GM19351 (cell line): ENCODE results near the gene MAGEA11.
A peak's percentile ranks its signal among the peaks of the same experiment; 100 is the strongest.
"Not testable (repeated sequence)": the region's sequence is repeated elsewhere in the genome, so short reads cannot be mapped to it uniquely, and the experiment has no call there.

Experiments
- ATAC-seq: cut with Tn5 transposase; IDR thresholded peaks from one replicate; pipeline ENCODE4 v1.9.1; 2021; ENCODE audit warnings: mild to moderate bottlenecking, moderate library complexity; ENCODE audit not compliant: unreplicated experiment

Gene MAGEA11

DNA sequence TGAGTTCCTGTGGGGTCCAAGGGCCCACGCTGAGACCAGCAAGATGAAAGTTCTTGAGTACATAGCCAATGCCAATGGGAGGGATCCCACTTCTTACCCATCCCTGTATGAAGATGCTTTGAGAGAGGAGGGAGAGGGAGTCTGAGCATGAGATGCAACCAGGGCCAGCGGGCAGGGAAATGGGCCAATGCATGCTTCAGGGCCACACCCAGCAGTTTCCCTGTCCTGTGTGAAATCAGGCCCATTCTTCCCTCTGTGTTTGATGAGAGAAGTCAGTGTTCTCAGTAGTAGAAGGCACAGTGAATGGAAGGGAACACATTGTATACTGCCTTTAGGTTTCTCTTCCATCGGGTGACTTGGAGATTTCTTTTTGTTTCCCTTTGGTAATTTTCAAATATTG is 4.8 kb downstream of the MAGEA11 start:
- ATAC-seq: no peak

DNA sequence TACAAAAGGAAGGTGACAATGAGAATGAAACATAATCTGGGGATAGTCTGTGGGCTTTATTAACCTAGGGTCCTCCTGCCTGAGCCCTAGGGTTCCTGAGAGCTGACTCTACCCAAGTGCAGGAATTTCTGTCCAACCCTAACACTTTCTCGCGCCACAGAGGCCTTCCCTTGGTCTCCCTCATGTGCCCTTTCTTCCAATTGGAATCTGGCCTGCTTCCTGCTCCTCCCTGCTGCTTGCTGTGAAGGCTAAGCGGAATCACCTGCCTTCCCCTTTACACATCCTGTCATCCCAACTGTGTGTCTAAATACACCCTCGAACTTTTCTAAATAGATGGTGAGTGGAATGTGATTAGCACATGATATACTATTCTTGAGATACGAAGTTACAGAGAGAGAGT is 5.9 kb downstream of the MAGEA11 start:
- no peak for ATAC-seq

DNA sequence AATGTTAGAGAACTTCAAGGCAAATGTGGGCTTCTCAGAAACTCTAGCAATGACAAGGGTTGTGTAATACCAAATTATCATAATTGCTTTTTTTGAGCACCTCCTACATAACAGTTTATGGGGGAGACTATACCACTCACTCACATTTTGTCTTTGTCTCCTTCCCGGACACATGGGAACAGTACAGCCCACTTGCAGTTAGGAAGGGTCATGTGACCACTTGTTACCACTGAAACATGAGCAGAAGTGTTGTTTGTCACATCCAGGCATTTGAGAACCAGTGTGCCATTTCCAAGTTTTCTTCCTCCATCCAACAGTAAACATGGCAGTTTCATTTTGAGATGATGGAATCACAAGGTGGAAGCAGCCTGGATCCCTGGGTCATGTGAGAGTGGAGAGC is 6.9 kb downstream of the MAGEA11 start:
- ATAC-seq: no peak

DNA sequence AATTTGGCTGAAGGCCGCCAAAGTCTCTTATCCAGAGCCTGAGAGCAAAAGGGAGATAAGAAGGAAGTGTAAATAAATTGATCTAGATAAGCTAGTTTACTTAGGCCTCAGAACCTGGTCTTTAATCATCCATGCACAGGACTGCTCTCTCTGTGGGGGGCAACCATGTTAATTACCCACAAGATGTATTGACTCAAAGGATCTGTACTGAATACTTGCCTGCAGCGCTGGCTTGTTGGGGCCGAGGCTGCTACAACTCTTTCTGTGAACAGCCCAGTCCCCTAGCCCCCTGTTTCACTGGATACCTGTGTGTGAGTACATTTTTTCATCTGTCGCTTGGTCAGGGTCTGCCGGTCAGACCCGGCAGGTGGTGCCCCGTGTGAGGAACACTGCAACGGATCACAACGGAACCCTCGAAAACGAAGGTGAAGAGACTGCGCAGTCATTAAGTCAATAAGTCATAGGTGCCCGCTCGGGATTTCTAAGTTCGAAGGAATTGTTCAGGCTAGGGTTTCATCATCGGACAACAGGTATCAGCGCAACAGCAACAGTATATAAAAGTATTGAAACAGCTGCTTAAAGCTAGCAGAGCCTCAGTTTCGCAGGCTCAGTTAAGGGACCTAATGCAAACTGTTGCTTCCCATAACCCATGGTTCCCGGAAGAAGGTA is 8.3 kb downstream of the MAGEA11 start:
- ATAC-seq: no peak

DNA sequence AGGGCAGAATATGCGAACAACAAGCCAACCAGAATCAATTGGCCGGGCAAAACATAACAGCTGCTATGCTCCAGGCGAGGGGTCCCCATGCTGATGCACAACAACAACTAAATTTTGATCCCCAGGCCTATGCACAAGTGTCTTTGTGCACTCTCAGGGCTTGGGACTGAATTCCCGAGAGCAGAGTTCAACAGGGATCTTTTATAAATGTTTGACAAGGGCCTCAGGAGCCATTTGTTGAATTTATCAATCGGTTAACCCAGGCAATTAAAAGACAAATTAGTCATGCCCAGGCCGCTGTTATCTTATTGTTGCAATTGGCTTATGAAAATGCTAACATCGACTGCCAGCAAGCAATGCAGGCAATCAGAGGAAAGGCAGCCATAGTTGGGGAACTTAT is 9.4 kb downstream of the MAGEA11 start:
- not testable (repeated sequence) for ATAC-seq

DNA sequence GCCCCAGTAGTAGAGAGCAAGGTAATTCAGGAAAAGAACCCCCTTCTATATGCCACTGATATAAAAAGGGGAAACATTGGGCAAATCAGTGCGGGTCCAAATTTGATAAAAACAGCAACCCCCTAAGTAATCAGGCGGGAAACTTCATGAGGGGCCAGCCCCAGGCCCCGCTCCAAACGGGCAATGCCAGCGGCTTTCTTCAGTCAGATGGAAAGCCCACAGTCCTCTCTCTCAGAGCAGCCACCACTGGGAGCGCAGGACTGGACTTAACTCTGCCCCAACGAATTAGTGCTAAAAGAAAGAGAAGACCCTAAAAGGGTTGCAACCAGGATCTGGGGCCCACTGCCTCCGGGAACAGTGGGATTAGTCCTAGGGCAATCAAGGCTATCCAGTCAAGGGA is 9.9 kb downstream of the MAGEA11 start:
- no peak for ATAC-seq

DNA sequence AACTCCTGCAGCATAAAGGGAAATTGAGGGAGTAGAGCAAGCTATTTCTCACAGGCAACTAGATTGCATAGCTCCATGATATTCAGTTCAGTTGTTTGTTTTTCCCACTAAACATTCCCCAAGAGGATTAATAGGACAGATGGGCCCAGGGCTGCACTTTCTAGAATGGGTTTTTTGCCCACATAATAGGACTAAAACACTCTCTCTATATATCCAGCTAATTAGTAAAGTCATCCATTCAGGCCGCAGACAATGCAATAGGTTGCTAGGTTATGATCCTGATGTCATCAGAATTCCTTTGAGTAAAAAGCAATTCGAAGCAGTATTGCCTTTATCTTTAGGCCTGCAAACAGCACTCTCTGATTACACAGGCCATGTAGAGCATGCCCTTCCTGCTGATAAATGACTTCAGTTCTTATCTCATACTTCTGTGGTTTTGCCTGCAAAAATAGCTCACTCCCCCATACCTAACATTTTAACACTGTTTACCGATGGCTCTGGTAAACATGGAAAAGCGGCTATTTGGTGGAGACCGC is 11.8 kb downstream of the MAGEA11 start:
- ATAC-seq: not testable (repeated sequence)

DNA sequence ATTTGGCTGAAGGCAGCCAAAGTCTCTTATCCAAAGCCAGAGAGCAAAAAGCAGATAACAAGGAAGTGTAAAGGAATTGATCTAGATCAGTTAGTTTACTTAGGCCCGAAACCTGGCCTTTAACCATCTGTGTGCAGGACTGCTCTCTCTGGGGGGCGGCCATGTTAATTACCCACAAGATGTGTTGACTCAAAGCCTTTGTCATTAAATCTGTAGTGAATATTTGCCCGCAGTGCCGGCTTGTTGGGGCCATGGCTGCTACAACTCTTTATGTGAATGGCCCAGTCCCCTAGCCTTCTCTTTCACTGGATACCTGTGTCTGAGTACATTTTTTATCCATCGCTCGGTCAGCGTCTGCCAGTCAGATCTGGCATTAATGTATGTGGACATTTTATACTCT is 15.4 kb downstream of the MAGEA11 start:
- ATAC-seq: not testable (repeated sequence)

DNA sequence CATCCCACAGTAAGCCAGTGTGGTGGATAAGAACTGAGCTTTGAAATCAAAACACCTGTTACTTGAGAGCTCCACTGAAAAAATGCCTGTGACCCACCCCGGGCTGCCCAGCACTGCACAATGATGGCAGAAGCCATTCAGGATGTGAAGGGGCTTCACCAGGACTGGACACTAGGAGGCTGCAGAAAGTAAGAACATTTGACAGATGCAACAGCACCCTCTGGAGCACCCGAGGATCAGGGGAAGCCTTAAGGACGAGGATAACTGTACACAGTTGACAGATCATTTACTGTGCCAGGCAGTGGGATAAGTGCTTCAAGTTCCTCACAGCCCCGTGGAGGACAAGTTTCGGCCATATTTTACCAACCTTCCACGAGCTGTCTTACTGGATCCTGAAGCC is 30.4 kb downstream of the MAGEA11 start:
- not testable (repeated sequence) for ATAC-seq

DNA sequence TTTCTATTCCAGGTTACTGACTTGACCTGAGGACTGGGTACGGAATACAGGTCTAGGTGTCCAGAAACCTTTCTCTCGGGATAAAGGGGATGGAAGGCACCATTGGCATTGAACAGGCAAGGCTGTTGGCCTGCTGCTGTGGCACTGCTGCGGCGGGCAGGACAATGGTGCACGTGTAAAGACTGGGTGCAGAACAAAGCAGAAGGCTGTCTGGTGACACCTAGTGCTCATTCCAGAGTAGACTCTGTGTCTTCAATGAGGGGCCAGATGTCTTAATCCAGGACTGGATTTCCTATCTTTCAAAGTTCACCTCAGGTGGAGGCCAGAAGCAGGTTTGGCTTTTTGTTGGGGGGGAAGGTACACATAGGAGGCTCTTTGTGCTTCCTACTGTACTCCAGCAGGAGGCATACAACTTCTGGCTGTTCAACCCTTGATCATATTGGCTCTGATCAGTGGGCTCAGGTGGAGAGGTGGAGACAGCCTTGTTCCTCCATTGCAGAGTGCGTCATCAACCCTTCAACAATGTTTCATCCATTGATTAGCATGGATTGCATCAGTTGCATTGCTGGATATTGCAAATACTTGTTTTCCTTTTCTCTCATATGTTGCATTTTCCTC is 34.6 kb downstream of the MAGEA11 start:
- peak; percentile 58 for ATAC-seq

DNA sequence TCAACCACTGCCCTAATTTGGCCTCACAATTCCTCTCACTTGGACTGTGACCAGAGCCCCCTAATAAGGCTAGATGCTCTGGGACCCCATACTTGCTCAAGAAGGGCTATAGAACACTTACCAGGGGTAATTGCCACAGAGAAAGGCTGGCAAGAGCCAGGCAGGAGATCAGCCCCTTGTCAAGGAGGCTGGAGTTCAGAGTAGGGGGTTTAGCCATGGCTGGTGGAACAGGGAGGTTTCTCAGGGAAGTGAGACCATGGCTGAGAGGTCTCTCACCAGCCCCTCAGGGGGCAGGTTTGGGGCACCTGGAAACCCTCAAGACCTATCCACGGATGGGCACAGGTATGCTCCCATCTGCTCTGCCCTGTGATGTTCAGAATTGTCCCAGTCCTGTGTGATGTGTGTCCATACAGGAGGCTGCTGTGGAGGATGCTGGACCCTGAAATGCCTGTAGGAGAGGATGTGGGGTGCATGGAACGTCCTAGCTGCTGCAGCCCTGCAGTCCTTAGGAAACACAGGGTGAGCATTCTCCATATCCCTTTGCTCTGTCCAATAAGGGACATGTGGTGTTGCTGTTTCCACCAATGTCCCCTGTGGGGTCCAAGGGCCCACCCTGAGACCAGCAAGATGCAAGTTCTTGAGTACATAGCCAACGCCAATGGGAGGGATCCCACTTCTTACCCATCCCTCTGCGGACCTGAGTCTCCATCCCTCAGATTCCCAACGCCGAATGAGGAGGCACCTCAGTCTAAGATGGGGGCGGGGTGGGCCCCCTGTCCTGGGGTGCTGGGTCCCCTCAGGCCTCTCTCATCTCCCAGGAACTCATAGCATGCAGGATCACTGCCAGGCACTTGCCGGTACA is 45.6 kb downstream of the MAGEA11 start:
- ATAC-seq: no peak

DNA sequence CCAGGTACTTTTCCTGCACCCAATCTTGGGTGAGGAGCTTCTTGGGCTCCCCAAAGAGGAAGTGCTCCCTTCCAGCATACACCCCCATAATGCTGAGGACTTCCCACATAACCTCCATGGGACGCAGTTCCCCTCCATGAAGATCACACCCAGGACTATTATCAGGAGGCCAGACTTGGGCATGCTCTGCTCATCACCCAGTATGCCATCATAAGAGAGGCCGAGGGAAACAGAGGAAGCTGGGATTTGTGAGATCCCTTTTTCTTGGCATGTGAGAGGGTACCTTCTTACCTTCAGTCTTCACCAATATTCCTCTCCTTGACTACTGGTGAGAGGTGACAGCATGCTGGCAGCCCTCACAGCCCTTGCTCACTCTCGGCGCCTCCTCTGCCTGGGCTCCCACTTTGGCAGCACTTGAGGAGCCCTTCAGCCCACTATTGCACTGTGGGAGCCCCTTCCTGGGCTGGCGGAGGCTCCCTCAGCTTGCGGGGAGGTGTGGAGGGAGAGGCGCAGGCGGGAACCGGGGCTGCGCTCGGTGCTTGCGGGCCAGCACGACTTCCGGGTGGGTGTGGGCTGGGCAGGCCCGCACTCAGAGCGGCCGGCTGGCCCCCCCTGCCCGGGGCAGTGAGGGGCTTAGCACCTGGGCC is 46.3 kb downstream of the MAGEA11 start:
- ATAC-seq: no peak

DNA sequence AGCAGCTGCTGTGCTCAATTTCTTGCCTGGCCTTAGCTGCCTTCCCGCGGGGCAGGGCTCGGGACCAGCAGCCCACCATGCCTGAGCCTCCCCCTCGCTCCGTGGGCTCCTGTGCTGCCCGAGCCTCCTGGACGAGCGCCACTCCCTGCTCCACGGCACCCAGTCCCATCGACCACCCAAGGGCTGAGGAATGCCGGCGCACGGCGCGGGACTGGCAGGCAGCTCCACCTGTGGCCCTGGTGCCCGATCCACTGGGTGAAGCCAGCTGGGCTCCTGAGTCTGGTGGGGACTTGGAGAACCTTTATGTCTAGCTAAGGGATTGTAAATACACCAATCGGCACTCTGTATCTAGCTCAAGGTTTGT is 46.8 kb downstream of the MAGEA11 start:
- ATAC-seq: not testable (repeated sequence)

DNA sequence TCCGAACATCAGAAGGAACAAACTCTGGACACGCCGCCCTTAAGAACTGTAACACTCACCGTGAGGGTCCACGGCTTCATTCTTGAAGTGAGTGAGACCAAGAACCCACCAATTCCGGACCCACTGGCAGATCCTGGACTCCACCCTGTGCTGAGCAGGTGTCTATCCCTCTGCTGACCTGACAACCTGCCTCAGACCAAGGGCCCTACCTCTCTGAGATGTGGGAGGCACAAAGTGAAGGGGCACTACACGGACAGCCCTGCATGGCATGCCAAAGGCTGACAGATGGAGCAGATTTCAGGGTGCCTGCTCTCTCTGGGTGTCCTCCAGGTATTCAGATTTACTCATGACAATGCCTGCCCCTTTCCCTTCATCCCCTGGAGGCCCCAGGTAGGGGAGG is 48.0 kb downstream of the MAGEA11 start:
- no peak for ATAC-seq

DNA sequence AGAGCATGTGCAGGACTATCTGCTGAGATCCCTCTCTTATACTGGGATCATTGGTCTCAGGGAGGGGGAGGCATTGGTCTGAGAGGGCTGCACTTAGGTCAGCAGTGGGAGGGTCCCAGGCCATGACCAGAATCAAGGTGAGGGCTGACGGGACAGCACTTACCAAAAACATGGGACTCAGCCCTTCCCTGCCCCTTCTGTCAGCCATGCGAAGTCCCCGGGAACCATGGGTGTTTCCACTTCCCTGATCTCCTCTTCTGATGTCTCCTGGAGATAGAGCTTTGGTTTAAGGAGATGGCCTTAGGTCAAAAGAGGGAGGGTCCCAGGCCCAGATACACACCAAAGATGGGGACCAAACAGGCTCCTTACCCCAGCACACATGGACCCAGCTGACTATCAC is 49.1 kb downstream of the MAGEA11 start:
- ATAC-seq: no peak

DNA sequence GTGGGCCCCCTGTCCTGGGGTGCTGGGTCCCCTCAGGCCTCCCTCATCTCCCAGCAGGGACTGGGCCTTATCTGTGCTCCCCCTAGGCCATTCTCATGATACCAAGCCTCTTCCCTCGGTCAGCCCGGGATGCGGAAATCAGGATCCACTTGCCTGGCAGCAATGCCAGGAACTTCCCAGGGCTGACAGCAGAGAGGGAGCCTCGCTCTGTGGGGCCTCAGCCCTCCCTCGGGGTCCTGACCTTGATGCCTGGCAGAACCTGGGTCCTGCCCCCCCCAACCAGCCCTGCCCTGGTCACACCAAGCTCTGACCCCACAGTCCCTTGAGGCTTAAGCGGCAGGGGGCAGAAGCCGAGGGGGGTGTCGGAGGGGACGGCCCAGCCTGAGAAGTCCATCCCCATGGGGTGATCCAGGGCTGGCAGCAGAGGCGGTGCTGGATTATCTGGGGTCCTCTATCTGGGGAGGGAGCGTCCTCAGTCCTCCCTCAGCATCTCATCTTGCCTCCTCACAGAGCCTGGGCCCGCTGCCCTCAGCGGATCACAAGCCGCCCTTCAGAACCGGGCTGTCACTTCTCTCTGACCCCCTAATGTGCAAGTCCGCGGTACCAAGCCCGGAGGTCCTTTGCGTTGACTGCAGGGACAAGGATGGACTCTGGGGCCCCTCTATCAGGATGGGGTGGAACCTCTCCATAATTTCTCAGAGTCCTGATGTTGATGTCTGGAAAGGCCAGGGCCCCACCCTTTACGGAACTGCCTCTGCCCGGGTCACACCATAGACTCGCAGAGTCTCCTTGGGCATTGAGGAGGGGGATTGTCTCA is 50.2 kb downstream of the MAGEA11 start:
- not testable (repeated sequence) for ATAC-seq

DNA sequence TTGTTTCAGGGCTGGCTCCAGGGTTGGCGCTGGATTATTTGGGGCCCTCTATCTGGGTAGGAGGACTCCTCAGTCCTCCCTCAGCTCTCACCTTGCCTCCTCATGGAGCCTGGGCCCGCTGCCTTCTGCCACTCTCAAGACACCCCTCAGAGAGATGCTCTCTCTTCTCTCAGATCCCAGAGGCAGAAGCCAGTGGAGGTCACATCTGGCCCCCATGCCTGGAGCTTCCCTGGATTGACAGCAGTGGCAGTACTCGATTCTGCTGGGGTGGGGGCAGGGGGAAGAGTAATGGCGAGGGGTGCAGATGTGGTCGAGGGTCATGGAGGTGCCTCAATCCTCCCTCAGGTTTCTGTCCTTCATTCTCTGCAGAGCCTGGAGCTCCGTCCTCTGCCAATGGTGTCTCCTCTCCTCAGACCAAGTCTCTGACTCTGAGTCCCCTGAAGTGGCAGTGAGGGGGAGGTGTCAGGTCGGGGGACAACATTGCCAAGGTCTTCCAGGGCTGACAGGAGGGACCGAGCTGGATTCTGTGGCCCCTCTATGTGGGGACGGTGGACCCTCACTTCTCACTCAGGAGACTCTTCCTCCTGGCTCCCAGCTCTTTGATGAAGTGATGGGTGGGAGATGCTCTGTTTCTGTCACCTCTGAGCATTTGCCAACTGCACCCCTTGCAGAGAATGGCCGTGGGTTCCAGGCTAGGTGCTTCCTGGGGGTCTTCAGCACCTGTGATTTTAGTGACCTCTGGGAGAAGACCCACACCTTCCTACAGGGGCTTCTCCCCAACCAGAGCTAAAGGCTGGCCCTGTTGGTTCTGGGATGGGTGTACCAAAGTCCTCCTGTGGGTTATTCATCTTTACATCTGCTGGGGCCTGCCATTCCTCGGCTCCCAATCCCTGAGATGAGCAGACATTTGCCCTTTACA is 51.1 kb downstream of the MAGEA11 start:
- no peak for ATAC-seq
